HTERT RPE-1 (cell line): ENCODE measurements around the gene RASGEF1C.
"Not testable (repeated sequence)": the region's sequence is repeated elsewhere in the genome, so short reads cannot be mapped to it uniquely, and the experiment has no call there.

Experiments
- in situ Hi-C: fragments of 300-500 bp; cut with MboI; formaldehyde crosslinking; loops from 4 replicates; pipeline ENCODE4 v1.14.3; 2020; ENCODE audit warnings: low sequenced_read_pairs

Gene RASGEF1C

DNA sequence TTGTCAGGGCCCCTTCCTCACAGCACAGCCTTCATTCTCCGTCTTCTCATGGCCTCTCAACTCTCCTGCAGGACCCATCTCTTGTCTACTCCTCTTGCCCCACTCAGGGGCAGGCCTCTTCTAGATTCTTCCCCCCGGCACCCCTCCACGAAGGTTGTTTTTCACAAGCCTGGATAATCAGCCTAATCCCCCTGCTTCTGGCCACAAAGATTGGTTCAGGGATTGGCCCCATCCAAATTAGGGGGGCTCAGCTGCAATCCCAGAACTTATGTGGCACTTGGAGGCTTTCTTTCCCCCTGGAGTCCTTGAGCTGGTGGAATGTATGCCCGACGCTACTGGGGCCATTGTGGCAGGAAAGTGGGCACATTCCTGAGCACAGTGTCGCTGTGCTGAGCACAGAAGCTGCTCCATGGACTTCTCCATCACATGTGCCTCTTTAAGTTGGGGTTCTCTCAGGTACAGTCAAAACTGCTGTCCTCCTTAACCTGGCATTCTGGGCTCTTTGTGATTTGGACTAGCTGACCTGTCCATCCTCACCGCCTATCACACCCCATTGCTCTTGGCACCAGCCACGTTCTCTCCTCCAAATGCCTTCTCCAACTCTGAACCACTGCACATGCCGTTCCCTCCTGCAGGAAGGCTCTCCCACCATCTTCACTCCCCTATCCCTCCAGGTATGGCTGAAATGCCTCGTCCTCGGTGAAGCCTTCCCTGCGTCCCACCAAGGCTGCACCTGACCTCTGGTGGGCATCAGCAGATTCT lies 70.6 kb downstream of the RASGEF1C start:
- in situ Hi-C loops: no loop called here

DNA sequence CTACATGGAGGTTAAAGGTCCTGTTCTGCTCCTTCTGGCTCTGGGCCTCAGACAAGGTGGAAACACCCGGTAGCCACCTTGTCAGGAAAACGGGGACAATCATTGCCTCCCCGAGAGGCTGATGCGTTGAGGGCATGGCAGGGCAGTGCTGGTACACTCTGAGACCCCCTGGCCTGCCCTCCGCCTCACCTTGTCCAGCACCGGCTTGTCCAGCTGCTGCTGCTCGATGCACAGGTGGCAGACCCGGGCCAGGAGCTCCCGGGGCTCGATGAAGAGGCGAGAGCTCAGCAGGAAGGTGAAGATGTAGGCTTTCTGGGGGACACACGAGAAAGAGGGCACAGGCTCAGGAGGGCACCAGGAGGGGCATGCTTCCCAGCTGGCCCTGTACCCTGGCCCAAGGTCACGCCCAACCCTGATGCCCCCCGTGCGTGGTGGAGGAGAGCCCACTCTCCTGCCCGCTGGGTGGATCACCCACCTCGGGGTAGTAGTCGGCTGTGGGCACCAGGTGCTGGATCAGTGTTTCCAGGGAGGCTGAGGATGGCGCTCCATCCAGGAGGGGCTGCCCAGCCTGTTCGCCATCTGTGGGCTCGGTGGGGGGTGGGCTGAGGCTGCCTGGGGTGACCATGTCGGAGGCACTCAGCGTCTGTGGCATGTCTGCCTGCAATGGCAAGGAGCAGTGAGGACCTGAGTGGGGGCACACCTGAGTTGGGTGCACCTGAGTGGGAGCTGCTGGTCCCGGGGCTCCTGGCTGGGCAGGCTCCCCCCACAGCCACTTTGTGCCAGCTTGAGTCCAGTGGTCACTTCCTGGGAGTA lies 71.4 kb downstream of the RASGEF1C start:
- in situ Hi-C loops: no loop called here

DNA sequence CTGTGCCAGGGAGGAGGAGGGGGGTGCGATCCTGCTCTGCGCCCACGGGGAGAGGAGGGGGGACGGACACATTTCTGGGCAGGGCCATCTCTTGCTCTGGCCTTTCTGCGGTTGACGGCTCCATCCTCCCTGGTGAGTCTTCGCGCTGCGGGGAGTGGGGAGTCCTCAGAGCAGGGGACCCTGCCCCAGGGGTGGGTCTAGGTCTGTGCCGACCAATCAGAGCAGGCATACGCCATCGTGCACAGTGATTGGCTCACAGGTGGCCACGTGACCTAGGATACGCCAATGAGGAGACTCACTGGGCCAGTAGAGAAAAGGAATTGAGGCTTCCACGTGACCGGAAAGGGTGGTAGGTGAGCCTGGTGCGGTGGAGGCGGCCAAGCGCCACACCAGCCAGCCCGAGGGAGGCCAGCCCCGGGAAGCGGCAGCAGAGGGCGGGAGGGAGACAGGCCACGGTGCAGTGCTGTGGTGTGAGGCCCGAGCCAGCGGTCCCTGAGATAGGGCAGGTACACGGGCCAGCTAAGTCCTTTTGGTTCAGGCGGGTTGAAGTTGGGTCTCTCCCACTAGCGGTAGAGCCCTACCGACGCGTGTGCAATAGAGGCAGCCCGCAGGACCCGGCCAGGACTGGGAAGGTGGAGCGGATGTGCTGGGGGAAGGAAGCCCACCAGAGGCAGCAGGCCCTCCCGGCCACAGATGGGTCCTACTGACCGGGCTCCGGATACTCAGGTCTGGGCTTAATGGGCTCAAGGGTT lies 72.2 kb downstream of the RASGEF1C start:
- in situ Hi-C loops: no loop called here

DNA sequence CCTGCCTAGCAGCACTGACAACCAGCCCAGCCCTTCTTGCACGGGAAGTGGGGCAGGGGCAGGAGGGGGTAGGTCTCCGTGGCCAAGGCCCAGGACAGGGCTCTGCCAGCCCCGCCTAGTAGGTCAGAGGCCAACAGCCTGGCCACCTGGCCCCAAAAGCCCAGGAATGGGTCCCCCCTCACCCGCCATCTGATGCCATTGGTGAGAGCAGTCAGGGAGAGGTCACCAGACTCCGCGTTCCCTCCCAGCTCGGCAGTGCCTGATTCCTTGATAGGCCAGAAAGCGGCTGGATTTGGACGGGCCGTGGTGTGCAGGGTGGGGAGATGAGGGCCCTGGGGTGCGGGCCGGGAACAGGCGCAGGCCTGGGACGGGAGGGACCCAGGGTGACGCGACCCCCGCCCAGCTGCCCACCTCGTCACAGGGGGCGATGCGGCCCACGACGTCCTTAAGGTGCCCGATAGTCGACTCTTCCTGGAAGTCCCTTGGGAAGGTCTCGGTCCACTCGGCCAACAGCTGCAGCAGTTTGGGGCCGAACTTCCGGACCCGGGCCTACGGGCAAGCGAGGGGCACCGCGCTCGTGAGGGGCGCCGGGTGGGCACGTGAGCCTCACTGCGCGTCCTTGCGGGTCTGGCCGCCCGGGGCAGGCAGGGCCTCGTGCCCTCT lies 72.9 kb downstream of the RASGEF1C start:
- in situ Hi-C loops: no loop called here

DNA sequence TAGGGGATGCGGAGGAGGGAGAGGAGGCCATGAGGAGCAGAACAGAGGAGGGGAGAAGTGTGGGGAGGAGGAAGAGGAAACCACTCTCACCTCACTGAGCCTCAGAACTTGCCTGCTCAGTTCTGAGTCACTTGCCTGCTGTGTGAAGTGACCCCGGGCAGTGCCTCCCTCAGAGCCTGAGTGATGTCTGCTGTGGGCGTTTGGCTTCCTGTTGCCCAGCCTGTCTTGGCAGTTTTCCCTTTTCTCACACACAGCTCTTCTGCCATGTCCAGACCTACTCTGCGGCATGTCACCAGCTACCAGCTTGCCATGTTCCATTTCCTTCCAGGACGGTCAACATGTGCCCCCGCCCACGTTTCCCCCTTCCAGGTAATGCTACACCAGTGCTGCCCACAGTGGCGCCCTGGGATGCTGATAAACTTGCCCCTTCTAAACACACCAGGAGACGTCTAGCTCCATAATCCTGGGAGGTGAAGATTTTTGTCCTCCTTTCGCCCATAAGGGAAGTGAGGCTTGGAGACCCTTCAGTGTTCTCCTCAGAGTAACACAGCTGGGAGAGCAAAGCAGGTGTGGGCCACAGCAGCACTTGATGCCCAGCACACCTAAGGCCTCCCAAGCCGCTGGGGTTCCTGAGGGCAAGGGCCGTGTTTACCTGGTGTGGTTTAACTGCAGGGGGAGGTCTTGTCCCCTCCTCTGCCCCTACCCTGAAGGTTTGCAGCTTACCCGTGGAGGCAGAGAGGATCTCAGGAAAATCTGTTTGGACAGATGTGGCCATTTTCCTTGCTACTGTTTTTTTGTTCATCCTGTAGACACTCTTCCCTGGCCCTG lies 73.7 kb downstream of the RASGEF1C start:
- in situ Hi-C loops: no loop called here

DNA sequence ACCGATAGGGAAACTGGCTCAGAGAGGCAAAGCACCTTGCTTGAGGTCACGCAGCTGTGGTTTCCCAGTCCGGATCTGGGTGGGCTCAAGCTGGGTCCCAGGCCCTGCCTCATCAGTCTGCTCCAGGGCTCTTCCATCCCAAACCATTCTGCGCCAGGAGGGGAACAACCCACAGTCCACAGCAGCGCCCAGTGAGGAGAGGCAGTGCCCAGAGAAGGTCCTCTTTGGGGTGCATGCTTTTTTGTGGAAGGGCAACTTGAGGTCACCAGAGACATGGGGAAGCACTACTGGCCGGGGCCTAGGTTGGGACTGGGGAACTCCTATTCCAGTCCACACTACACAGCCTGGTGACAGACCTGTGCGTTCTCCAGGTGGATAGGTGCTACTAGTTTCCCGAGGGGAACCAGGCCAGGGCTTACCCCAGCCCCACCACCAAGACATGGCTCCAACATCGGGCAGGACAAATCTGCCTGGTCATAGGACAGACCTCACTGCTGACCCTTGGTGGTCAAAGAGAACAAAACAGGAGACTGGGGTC lies 75.0 kb downstream of the RASGEF1C start:
- in situ Hi-C loops: no loop called here

DNA sequence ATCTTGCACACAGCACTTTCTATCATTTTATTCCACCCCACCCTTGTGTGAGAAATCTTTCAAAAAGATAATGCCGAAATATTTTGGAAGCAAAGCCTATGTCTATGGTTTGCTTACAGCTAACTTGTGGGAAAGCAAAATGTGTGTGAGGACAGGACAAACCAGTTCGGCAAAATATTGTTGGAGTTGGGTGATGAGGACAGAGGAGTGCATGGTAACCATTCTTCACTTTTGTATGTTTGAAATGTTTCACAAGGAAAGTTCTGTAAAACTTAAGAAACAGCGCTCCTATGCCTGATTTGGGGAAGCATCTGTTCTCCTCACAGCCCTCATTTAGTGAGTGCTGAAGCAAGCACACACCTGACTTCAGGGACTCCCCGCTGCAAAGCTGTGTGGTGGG lies 75.5 kb downstream of the RASGEF1C start:
- in situ Hi-C loops: no loop called here

DNA sequence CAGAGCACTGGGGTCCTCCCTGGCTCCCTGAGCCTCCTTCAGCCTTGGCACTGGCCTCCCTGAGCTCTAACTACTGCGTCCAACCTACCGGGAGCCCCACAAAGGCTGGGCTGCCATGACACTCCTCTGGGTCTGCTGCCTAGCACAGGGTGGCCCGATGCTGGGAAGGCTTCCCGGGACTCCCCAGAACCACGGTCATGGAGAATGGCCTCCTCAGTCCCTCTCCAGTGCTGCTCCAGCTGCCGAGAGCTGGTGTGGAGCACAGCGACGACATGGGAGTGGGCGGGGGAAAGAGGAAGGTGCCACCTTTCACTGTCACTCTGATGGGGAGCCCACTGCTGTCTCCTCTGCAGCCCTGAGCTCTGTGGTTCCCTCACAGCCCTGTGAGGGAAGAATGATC lies 76.0 kb downstream of the RASGEF1C start:
- in situ Hi-C loops: no loop called here

DNA sequence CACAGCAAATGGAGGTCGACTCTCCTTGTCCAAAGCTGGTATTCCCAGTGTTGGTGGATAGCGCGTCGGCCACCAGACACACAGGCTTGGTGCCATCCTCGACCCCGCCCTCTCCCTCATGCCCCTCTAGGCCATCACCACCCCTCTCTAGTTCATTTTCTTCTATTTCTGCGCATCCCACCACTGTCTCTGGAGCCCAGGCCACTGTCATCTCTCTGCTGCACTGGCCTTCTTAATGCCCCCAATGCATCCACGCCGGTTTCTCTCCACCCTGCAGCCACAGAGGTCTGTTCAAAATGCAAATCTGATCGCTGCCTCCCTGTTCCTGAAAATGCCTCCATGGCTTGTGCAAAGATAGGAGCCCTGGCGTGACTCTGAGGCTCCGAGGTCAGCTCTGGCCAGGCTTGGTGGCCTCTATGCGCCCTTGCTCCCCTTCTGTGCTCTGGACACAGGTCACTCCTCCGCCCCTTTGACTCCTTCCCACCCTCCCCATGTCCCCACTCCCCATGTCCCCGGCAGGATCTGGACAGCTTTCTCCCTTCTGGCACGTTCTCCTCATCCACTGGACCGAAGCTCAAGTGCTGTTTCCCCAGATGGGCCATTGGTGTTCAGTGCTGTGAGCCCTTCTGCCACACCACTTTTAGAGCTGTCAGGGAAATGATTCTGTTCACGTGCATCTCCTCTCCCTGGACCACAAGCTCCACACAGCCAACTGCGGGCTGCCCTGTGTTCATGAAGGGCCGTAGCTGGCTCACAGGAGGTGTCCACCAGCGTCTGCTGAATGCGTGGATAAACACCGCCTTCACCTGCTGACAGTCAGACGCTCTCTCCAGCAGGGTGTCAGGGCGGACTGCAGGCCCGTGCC lies 77.9 kb downstream of the RASGEF1C start:
- in situ Hi-C loops: no loop called here

DNA sequence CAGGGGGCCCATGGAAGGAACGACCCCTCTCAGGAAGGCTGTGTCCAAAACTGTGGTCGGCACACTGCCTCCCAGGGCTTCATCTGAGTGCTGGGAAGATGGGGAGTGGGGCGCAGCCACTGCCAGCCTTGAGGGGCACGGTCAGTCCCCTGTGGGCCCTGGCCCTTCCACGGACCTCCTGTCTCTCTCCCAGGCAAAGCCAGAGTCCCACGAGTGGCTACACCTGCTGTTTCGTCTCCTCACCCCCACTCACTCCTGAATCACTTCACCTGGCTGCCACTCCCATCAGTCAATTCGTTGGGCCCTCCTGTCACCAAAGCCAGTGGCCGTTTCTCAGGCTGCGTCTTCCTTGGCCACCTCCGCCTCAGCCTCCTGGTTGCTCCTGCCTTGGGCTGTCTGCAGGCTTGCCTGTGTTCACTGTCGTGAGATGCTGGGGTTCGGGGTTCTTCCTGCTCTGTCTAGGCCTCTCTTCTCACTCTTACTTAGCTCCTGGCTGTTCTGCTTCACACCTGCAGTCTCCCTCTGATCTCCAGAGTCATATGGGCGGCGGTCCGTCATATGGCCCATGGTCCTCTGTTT lies 78.6 kb downstream of the RASGEF1C start:
- in situ Hi-C loops: no loop called here

DNA sequence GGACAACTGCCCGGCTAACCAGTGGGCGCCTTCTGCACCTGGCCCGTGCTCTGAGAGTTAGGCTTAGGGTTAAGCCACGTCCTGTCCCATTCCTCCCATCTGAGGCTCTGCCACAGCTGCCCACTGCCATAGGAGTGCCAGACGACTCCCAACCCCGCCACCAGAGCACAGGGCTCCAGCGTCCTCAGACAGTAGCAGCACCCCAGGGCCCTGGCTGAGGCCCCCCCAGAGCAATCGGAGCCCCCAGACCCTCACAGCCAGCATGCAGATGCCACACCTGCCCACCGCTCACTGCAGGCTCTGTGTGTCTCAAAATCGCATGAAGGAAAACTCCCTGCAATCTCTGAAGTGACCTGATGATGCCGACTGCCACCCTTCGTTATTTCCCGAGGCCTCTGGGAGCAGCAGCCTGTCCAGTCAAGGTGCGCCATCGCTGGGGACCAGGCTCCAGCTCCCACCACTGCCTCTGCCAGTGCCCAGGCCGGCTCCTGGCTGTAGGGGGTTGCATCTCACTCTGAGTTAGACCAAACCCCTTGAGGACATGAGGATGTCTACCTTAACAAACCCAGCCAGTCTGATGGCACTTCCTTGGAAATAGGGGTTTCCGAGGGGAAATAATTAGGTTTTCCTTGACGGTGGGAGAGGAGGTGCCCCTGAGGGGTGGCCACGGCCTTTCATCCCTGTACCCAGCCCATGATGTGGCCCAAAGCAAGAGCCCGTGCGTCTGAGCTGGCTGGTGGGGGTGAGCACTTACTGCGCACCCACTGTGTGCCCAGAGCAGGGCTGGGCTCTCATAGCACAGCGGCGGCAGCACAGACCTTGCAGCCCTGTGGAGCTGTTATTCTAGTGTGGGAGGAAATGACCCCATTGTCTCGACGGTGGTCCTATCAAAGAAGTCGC lies 79.5 kb downstream of the RASGEF1C start:
- in situ Hi-C loops: no loop called here

DNA sequence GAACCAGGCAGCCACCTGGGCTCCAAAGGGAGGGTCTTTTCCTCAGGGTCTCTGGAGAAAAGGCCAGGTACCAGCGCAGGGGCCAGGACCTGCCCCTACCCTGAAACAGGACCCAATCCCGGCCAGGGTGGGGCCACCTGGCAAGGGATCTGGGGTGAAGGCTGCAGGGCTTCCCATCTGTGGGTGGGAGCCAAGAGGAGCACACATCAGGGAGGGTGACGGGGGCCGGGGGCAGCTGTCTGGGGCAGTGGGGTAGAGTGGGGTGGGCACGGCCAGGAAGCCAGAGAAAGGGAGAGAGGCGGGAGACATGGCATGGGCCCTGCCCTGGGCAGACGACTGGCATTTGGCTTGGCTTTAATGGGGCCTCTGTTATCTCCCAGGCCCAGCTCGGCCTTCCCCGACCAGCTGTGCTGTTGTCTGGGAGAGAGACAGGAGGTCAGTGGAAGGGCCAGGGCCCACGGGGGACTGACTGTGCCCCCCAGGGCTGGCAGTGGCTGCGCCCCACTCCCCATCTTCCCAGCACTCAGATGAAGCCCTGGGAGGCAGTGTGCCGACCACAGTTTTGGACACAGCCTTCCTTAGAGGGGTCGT lies 80.2 kb downstream of the RASGEF1C start:
- in situ Hi-C loops: no loop called here

DNA sequence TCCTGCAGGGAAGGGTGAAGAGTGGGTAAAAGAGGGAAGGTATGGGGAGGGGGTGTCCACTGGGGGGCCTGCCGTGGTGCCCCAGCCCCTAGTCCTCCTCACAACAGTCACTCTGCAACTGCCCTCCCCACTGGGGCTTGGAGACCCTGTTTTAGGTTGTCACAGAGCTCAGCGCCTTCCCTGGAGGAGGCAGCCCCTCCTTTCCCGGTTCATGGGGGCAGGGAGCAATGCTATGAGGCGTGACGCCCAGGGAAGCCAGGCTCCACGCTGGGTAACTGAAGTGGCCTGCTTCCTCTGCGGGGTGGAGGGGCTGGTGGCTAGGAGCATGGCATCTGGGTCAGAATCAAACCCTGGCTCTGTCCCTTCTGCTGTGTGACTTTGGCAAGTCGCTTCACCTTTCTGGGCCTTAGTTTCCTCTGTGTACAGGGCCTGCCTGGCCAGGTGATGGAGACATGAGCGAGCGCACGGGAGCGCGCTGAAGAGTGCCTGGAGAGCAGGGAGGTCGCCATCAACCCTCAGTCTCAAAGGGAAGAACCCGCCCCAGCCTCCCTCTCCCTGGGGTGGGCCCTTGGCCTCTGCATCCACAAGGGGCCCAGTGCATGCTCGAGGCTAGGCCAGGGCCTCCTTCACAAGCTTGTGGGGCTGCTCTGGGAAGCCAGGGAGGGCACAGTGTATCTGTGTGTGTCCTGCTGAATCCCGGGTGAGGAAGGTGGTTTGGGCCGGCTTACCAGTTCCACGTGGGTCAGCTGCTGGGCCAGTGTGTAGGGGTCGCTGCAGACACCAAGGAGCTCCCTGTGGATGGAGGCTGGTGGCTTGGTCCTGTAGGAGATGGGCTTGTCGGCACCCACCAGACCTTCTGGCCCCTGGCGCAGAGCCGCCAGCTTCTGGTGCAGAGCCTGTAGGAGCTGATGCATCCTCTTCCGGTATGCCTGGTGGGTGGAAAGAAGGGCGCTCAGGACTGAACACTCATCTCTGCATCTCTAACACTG lies 81.0 kb downstream of the RASGEF1C start:
- in situ Hi-C loops: no loop called here

DNA sequence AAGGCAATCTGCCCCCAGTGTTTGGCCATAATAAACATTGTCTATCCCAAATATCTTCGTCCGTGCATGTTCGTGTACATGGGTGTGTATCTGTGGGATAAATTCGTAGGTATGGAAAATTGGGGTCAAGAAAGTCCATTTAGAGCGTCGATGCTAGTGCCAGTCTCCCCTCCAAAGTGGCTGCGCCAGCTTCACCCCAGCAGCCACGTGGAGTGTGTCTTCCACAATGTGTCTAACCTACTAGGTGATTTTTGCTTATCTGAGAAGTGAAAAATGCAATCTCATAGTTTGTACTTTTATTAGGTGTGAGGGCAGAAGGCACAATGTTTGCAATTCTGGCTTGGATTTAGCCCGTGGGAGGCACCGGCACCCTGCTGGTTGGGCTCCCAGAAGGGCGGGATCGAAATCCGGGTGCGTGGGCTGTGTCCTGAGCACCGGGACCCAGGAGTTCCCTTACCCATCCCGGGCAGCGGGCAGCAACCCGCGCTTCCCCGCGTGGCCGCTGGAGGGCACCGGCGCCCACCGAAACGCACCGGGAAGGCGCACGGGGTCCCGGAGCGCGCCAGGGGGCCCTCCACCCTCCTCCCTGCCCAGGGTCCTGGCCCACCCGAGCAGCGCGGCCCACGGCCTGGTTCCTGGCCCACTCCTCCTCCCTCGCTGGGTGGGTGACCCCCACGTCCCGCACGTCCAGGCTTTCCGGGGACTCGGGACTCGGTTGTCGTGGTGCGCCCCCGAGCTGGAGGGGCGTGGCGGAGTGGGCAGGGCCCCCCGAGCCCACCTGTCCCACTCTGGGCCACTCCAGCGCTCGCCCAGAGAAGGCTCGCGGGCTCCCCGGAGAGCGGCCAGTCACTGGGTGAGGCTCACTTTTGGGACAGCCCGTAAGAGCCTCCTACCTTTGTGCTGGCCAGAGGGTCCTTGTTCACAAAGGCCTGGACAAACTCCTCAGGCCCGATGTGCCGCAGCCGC lies 82.0 kb downstream of the RASGEF1C start:
- in situ Hi-C loops: no loop called here

DNA sequence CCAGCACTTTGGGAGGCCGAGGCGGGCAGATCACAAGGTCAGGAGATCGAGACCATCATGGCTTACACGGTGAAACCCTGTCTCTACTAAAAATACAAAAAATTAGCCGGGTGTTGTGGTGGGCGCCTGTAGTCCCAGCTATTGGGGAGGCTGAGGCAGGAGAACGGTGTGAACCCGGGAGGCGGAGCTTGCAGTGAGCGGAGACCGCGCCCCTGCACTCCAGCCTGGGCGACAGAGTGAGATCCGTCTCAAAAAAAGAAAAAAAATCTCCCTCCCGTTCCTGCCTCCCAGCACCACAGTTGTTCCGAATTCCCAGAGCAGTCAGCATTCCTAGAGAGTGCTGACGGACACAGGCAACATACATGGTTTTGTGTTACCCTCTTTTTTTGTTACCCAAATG lies 82.9 kb downstream of the RASGEF1C start:
- in situ Hi-C loops: not testable (repeated sequence)
